IMR-90 (cell line): ENCODE results near the gene GKN1. TPM values are rescaled to one million over a fixed set of nuclear protein-coding genes. Genes with fewer than 3 reads are reported as not detected.

Experiments
- ATAC-seq: fragments of 200-7000 bp; cut with Tn5 transposase; 2 replicates; pipeline ENCODE4 v1.9.1; 2020; ENCODE audit warnings: low read depth, mild to moderate bottlenecking, moderate library complexity
- BruUV-seq: library from RNA; stranded (reverse); fragments of 400-500 nt; replicated peaks from 2 replicates; lab custom pipeline; 2021; lab: Mats Ljungman, UMichigan
- CTCF ChIA-PET: fragments of 300-600 bp; formaldehyde crosslinking; extraction: SDS; loops from one replicate; lab custom pipeline; 2021; ENCODE audit warnings: antibody characterized with exemption; lab: Yijun Ruan, JAX
- POLR2A ChIA-PET: fragments of 300-600 bp; sonication (Branson Sonifier 250); formaldehyde crosslinking; loops from one replicate; lab custom pipeline; 2022; ENCODE audit warnings: antibody characterized with exemption; ENCODE audit not compliant: unreplicated experiment; lab: Charles Lee
- DNase-seq: peaks from one replicate; pipeline ENCODE4 v3.0.0; 2013
- H2AFZ ChIP-seq: replicated peaks from 2 replicates; pipeline ENCODE3; 2013; ENCODE audit warnings: low read length, mild to moderate bottlenecking; ENCODE audit not compliant: poor library complexity
- H2AK5ac ChIP-seq: 2 replicates; pipeline ENCODE4 v1.6.1; 2013; ENCODE audit warnings: low read depth, low read length, inconsistent platforms
- H2AK9ac ChIP-seq: replicated peaks from 2 replicates; pipeline ENCODE3; 2013; ENCODE audit warnings: mild to moderate bottlenecking, low read depth, low read length, moderate library complexity; ENCODE audit not compliant: poor library complexity
- H2BK120ac ChIP-seq: 2 replicates; pipeline ENCODE4 v1.6.1; 2013; ENCODE audit warnings: low read depth, low read length, inconsistent platforms
- H2BK15ac ChIP-seq: 3 replicates; pipeline ENCODE4 v1.6.1; 2013; ENCODE audit warnings: low read depth, low read length, inconsistent platforms
- H2BK20ac ChIP-seq: 2 replicates; pipeline ENCODE4 v1.6.1; 2013; ENCODE audit warnings: low read depth, mild to moderate bottlenecking, inconsistent platforms, low read length, moderate library complexity
- H2BK5ac ChIP-seq: 2 replicates; pipeline ENCODE4 v1.6.1; 2013; ENCODE audit warnings: mild to moderate bottlenecking, low read depth, low read length, inconsistent platforms; ENCODE audit not compliant: poor library complexity, severe bottlenecking
- H3K14ac ChIP-seq: replicated peaks from 2 replicates; pipeline ENCODE4 v1.6.1; 2013; ENCODE audit warnings: low read depth, low read length, inconsistent platforms
- H3K18ac ChIP-seq: 2 replicates; pipeline ENCODE4 v1.6.1; 2013; ENCODE audit warnings: low read depth, low read length, control low read depth
- H3K23ac ChIP-seq: 2 replicates; pipeline ENCODE4 v1.6.1; 2013; ENCODE audit warnings: low read depth, low read length, inconsistent platforms
- H3K27ac ChIP-seq: 2 replicates; pipeline ENCODE4 v1.5.1; 2013; ENCODE audit warnings: mild to moderate bottlenecking, control low read depth, low read length; ENCODE audit not compliant: insufficient read depth
- H3K27me3 ChIP-seq: 2 replicates; pipeline ENCODE4 v1.6.1; 2013; ENCODE audit warnings: low read length; ENCODE audit not compliant: control insufficient read depth, insufficient read depth
- H3K36me3 ChIP-seq: 2 replicates; pipeline ENCODE4 v1.6.1; 2013; ENCODE audit warnings: low read length, mixed read lengths; ENCODE audit not compliant: control insufficient read depth, insufficient read depth
- H3K4ac ChIP-seq: 2 replicates; pipeline ENCODE4 v1.6.1; 2013; ENCODE audit warnings: low read depth, low read length, inconsistent platforms
- H3K4me1 ChIP-seq: 2 replicates; pipeline ENCODE4 v1.6.1; 2013; ENCODE audit warnings: low read length, mixed read lengths; ENCODE audit not compliant: control insufficient read depth, insufficient read depth
- H3K4me2 ChIP-seq: 2 replicates; pipeline ENCODE4 v1.6.1; 2013; ENCODE audit warnings: low read depth, mild to moderate bottlenecking, control low read depth, low read length, moderate library complexity
- H3K4me3 ChIP-seq: 2 replicates; pipeline ENCODE4 v1.5.1; 2013; ENCODE audit warnings: low read depth, mild to moderate bottlenecking, control low read depth, low read length, moderate library complexity; ENCODE audit not compliant: insufficient read depth
- H3K56ac ChIP-seq: 2 replicates; pipeline ENCODE4 v1.6.1; 2013; ENCODE audit warnings: low read length, inconsistent platforms; ENCODE audit not compliant: insufficient read depth; ENCODE audit errors: extremely low read depth
- H3K79me1 ChIP-seq, 2 experiments: 2 replicates each; pipeline ENCODE4 v1.6.1; 2013; ENCODE audit warnings: low read length in 2 of 2, inconsistent platforms in 1 of 2, low read depth in 1 of 2
- H3K9ac ChIP-seq: 2 replicates; pipeline ENCODE4 v1.6.1; 2013; ENCODE audit warnings: low read depth, low read length, control low read depth
- H3K9me1 ChIP-seq: 2 replicates; pipeline ENCODE4 v1.6.1; 2013; ENCODE audit warnings: low read length, inconsistent platforms; ENCODE audit not compliant: insufficient read depth
- H3K9me3 ChIP-seq: 2 replicates; pipeline ENCODE4 v1.6.1; 2013; ENCODE audit warnings: low read length; ENCODE audit not compliant: control insufficient read depth, insufficient read depth
- H4K20me1 ChIP-seq: 2 replicates; pipeline ENCODE4 v1.6.1; 2013; ENCODE audit warnings: low read length, inconsistent platforms; ENCODE audit not compliant: insufficient read depth
- H4K5ac ChIP-seq: 2 replicates; pipeline ENCODE4 v1.6.1; 2013; ENCODE audit warnings: mild to moderate bottlenecking, low read depth, low read length, control low read depth
- H4K8ac ChIP-seq, 2 experiments: 2 replicates each; pipeline ENCODE4 v1.6.1; 2013; ENCODE audit warnings: low read depth in 2 of 2, low read length in 2 of 2, control low read depth in 1 of 2, inconsistent platforms in 1 of 2
- H4K91ac ChIP-seq: 2 replicates; pipeline ENCODE4 v1.6.1; 2013; ENCODE audit warnings: low read depth, low read length, inconsistent platforms; ENCODE audit not compliant: insufficient read depth
- FOS ChIP-seq: fragments of 150-350 bp; IDR thresholded peaks from 2 replicates; pipeline ENCODE4 v1.6.1; 2016; ENCODE audit warnings: low read depth, low read length
- MAFK ChIP-seq: IDR thresholded peaks from 2 replicates; pipeline ENCODE4 v1.6.1; 2012; ENCODE audit warnings: low read depth, low read length, improper control_type of control experiment
- dilution Hi-C: fragments of 300-500 bp; cut with HindIII; formaldehyde crosslinking; loops from one replicate; pipeline ENCODE4 v1.14.3; 2018; ENCODE audit warnings: low sequenced_read_pairs; ENCODE audit not compliant: unreplicated experiment
- in situ Hi-C: fragments of 300-500 bp; cut with MboI; formaldehyde crosslinking; loops from 3 replicates; pipeline ENCODE4 v1.14.3; 2019; ENCODE audit warnings: low sequenced_read_pairs, inconsistent platforms, mixed read lengths
- intact Hi-C: fragments of 100-400 bp; cut with micrococcal nuclease; formaldehyde crosslinking; loops from 2 replicates; pipeline ENCODE4 v1.10.0; 2022
- polyA plus RNA-seq, 3 experiments: library from polyadenylated mRNA; depleted of rRNA; stranded (reverse); fragments of >200 nt; gene quantifications; 2 replicates each; pipeline ENCODE4 v1.2.3, GENCODE V29; 2012; ENCODE audit warnings: low replicate concordance in 1 of 3
- total RNA-seq: library from RNA; depleted of rRNA; stranded (reverse); fragments of >200 nt; gene quantifications from 2 replicates; pipeline ENCODE4 v1.2.3, GENCODE V29; 2012

The GKN1 gene
- total and polyA plus RNA-seq, 2 of the 4 experiments (the other 2 are of a cell fraction): not detected

- in situ Hi-C loops: no loop called here
- dilution Hi-C loops: no loop called here
- Histone ChIP-seq H3K4ac (no peak overlapping the region), H2AFZ (no peak overlapping the region), H3K14ac (no peak overlapping the region), H2BK120ac (no peak overlapping the region), H3K9me1 (peaks cover 3% of the 10 kb centered on the region; the same call in 1 of the 2 replicates), H3K79me1 (no peaks in the 10 kb centered on the region), H2AK5ac (no peak overlapping the region), H3K9ac (no peak overlapping the region), H2BK15ac (no peak overlapping the region), H3K4me3 (no peak overlapping the region), H3K23ac (no peak overlapping the region), H2AK9ac (no peak overlapping the region), H3K9me3 (no peaks in the 10 kb centered on the region), H3K36me3 (no peaks in the 10 kb centered on the region), H4K91ac (no peak overlapping the region), H3K4me1 (no peaks in the 10 kb centered on the region), H3K27me3 (no peaks in the 10 kb centered on the region), H4K20me1 (no peaks in the 10 kb centered on the region), H3K18ac (no peak overlapping the region), H3K27ac (no peak overlapping the region), H4K5ac (no peak overlapping the region), H3K4me2 (no peak overlapping the region), H3K56ac (no peak overlapping the region), H2BK20ac (no peak overlapping the region), H4K8ac (no peak overlapping the region), H2BK5ac (no peak overlapping the region)
- TF ChIP-seq FOS (no peak), MAFK (0 out of 2 replicates have a peak, but pooled peaks have one; percentile 18)
- intact Hi-C loops: no loop called here
- BruUV-seq: no TSS peak
- DNase-seq (no peak), ATAC-seq (no peak)
- POLR2A ChIA-PET: no interaction called here
- CTCF ChIA-PET: no interaction called here
These were observed 10.2 kb upstream of the GKN1 start for GRCh38 chr2:68964282-68964681.
